Fibroblast of mammary gland (primary cell): ENCODE results near the gene TTC31.

Experiments used
- DNase-seq: peaks from one replicate; pipeline ENCODE4 v3.0.0-alpha.2; 2010; ENCODE audit warnings: low read depth
- H3K4me3 ChIP-seq: 2 replicates; pipeline ENCODE4 v1.5.1; 2011; ENCODE audit warnings: low read depth, mild to moderate bottlenecking, low read length, moderate library complexity; ENCODE audit not compliant: control insufficient read depth
- TF ChIP-seq, protein P1 (sequence below): conservative IDR thresholded peaks from 2 replicates; pipeline ENCODE4 v1.5.1; 2011; ENCODE audit warnings: low read depth, low read length, inconsistent platforms; ENCODE audit not compliant: control insufficient read depth, insufficient read depth

The TTC31 gene

GRCh38 chr2:74503506-74504475 lies 20.9 kb downstream of the TTC31 start:
- H3K4me3 ChIP-seq: peak overlapping the region; percentile 63
- no peak for DNase-seq
- TF ChIP-seq, protein P1, sequence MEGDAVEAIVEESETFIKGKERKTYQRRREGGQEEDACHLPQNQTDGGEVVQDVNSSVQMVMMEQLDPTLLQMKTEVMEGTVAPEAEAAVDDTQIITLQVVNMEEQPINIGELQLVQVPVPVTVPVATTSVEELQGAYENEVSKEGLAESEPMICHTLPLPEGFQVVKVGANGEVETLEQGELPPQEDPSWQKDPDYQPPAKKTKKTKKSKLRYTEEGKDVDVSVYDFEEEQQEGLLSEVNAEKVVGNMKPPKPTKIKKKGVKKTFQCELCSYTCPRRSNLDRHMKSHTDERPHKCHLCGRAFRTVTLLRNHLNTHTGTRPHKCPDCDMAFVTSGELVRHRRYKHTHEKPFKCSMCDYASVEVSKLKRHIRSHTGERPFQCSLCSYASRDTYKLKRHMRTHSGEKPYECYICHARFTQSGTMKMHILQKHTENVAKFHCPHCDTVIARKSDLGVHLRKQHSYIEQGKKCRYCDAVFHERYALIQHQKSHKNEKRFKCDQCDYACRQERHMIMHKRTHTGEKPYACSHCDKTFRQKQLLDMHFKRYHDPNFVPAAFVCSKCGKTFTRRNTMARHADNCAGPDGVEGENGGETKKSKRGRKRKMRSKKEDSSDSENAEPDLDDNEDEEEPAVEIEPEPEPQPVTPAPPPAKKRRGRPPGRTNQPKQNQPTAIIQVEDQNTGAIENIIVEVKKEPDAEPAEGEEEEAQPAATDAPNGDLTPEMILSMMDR: no peak

DNA sequence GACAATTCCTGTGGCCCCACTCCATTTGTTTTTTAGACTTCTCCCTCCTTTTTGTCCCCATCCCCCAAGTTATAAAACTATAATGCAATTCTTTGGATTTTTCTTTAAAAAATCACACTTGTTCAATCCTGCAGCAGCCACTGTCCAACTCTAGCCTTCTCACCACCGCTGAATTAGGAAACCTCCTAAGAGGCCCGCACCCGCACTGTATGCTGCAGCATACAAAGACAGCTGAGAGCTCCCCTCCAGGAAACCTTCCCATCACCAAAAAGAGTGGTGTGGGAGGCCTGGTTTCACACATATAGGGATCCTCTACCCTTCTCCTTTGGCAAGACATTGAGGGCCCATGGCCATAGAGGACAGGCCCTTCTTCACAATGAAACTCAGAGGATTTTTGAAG lies 21.7 kb downstream of the TTC31 start:
- peak overlapping the region; percentile 63 for H3K4me3 ChIP-seq
- DNase-seq: no peak
- TF ChIP-seq, protein P1: no peak

DNA sequence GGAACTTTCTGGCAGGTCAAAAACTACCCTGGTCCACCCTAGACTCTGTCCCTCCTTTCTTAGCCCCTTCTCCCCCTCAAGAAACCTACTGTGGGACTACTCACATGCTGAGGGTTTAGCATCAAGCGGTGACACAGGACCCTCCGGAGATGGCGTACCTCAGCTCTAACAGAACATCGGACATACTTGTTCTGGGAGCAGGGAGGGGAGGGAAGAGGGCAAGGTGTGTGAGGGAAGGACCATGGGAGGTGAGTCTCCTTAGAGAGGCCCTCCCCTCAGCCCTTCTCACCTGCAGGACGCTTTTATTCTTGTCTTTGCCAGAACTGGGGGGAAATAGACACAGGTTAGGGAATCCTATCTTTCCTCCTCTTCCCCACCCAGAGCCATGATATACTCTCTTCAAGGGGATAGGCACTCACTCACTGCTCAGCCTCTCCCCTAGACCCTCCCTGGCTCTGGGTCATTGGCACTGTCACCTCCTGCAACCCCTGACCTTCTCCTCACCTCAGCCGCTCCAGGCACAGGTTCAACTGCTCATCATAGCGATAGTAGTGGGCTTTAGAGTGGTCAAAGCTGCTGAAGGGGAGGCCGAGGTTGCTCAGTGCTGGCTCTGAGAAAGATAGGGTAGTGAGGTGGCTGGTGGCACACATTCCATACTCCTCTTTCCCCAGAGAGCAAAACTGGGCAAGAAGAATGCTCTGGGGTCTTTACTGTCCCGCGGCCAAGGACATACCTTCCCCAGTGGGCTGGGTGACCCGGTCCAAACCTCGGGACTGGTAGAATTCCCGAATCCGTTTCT lies 22.8 kb downstream of the TTC31 start:
- no peak for DNase-seq
- H3K4me3 ChIP-seq: peak overlapping the region; percentile 3
- TF ChIP-seq, protein P1: no peak

DNA sequence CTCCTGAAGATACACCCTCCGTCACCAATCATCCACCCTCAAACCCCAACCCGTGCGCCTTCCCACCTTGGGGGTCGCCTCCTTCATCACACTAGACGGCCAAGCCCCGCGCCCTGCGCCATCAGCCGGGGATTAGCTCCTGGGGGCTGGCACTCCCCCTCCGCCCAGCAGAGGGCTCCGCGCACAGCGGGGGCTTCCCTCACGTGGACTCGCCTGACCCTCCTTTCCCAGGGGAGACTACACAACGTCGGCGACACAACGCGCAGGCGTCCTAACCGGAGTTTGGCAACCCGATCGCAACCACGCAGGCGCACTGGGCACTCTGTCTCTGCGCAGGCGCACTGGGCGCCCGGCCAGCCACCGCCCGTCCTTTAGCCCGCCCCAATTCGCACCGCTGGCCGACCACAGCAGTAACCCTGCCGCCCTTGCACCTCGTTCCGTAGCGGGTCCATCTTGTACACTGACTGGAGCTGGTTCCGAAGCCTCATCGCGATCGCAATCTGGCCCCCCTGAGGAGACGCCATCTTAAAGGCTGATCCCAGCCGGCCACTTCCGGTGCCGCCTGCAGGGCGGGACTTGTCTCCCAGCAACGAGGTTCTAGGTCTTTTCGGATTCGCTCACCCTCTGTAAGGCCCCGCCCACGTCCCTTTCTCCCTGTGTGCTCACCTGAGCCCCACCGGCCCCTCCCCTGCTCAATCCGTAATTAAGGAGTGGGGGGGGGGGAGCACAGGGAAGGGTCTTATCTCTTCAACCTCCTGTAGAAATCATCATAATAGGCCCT lies 24.5 kb downstream of the TTC31 start, which contains the start of gene PCGF1:
Gene PCGF1 (minus strand): TSS at position 551 of the 781 bp plus-strand sequence. CDS start 27 bp downstream, at position 524.
- peak; percentile 97 for DNase-seq
- TF ChIP-seq, protein P1: peak; percentile 19
- peak within 1 kb of the TSS; percentile 95 for H3K4me3 ChIP-seq

DNA sequence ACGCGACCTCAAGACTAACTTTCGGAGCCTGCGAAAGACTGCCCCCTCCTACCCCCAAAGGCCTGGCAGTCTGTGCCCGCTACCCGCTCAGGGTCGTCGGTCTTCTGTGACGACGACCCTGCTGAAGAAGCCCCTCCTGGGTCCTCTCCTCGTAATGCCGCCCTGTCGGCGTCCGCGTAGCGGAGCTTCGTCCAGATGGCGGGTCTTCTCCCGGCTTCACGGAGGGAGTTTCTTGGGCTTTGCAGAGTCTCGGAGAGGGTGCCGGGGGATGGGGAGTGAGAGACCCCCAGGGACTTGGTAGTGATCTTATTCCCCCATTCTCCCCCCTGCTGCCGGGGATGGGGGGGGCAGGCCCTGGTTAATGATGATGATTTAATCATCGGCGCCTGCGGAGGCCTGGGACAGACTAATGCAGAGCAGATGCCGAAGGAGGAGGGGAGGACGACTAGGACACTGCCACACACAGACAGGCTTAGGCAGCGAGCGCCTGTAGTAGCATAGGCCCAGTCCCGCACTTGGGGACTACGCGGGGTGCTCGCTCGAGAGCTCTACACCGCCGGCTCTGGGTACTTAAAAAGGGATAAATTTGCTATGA lies 25.1 kb downstream of the TTC31 start:
- peak overlapping the region; percentile 95 for H3K4me3 ChIP-seq
- TF ChIP-seq, protein P1: no peak
- peak; percentile 79 for DNase-seq
